SK-N-SH (cell line): ENCODE measurements around the gene VOPP1. TPM values are rescaled to one million over a fixed set of nuclear protein-coding genes. Genes with fewer than 3 reads are reported as not detected.

ENCODE experiments used
- CTCF ChIA-PET: fragments of 300-600, 350-600 bp; formaldehyde crosslinking; extraction: SDS; loops from one replicate; lab custom pipeline; 2021; lab: Yijun Ruan, JAX
- POLR2A ChIA-PET: fragments of 350-600 bp; sonication (Branson Sonifier 250); formaldehyde crosslinking; extraction: SDS; loops from one replicate; lab custom pipeline; 2020; ENCODE audit warnings: antibody characterized with exemption, inconsistent platforms; lab: Yijun Ruan, JAX
- DNase-seq: peaks from one replicate; pipeline ENCODE4 v3.0.0; 2012
- H2AFZ ChIP-seq: fragments of 200-600 bp; sonication (generic); 2 replicates; pipeline ENCODE4 v1.8.1; 2016; ENCODE audit warnings: antibody characterized with exemption, mild to moderate bottlenecking, low read depth
- H3F3A ChIP-seq: fragments of 200-600 bp; sonication (generic); replicated peaks from 2 replicates; pipeline ENCODE3; 2016; ENCODE audit warnings: antibody characterized with exemption, mild to moderate bottlenecking; ENCODE audit not compliant: insufficient read depth
- H3K27ac ChIP-seq, 2 experiments: fragments of 200-500 bp in 1 of 2; fragments of 200-600 bp in 1 of 2; sonication (Bioruptor generic) in 1 of 2; sonication (generic), shearing (Covaris generic) in 1 of 2; 2 replicates each; pipeline versions ENCODE4 v1.5.1 to v1.6.1; 2014 to 2016; ENCODE audit warnings: low read depth in 2 of 2, inconsistent platforms in 1 of 2, low read length in 1 of 2, mild to moderate bottlenecking in 1 of 2, mixed read lengths in 1 of 2
- H3K27me3 ChIP-seq: fragments of 200-600 bp; sonication (generic), shearing (Covaris generic); 2 replicates; pipeline ENCODE4 v1.6.1; 2016; ENCODE audit warnings: mixed run types; ENCODE audit not compliant: insufficient read depth
- H3K36me3 ChIP-seq, 2 experiments: fragments of 200-500 bp in 1 of 2; fragments of 200-600 bp in 1 of 2; sonication (Bioruptor generic) in 1 of 2; sonication (generic) in 1 of 2; replicated peaks in 1 of 2; 2 replicates each; pipeline versions ENCODE3 to v1.5.1; 2014 to 2016; ENCODE audit warnings: low read length in 1 of 2, mild to moderate bottlenecking in 1 of 2; ENCODE audit not compliant: insufficient read depth in 2 of 2, control insufficient read depth in 1 of 2
- H3K4me1 ChIP-seq, 2 experiments: fragments of 200-500 bp in 1 of 2; fragments of 200-600 bp in 1 of 2; sonication (Bioruptor generic) in 1 of 2; sonication (generic), shearing (Covaris generic) in 1 of 2; 2 replicates each; pipeline versions ENCODE4 v1.5.1 to v1.6.1; 2014 to 2016; ENCODE audit warnings: low read depth in 1 of 2, low read length in 1 of 2, mixed run types in 1 of 2; ENCODE audit not compliant: insufficient read depth in 2 of 2, control insufficient read depth in 1 of 2
- H3K4me2 ChIP-seq: fragments of 200-600 bp; sonication (generic), shearing (Covaris generic); 2 replicates; pipeline ENCODE4 v1.6.1; 2017; ENCODE audit warnings: mixed run types
- H3K4me3 ChIP-seq, 2 experiments: fragments of 200-500 bp in 1 of 2; fragments of 200-600 bp in 1 of 2; sonication (Bioruptor generic) in 1 of 2; sonication (generic), shearing (Covaris generic) in 1 of 2; 2 replicates each; pipeline versions ENCODE4 v1.5.1 to v1.8.1; 2014 to 2016; ENCODE audit warnings: low read depth in 2 of 2, inconsistent platforms in 1 of 2, low read length in 1 of 2, mild to moderate bottlenecking in 1 of 2, mixed read lengths in 1 of 2, moderate library complexity in 1 of 2
- H3K79me2 ChIP-seq: fragments of 200-600 bp; sonication (generic); 2 replicates; pipeline ENCODE4 v1.8.1; 2017; ENCODE audit warnings: mild to moderate bottlenecking; ENCODE audit not compliant: insufficient read depth
- H3K9ac ChIP-seq: fragments of 200-600 bp; sonication (generic); 2 replicates; pipeline ENCODE4 v1.6.1; 2017; ENCODE audit warnings: mixed run types
- H3K9me2 ChIP-seq: fragments of 200-600 bp; sonication (generic); 2 replicates; pipeline ENCODE4 v1.6.1; 2017; ENCODE audit warnings: mixed run types
- H3K9me3 ChIP-seq: fragments of 200-600 bp; sonication (generic); 2 replicates; pipeline ENCODE4 v1.6.1; 2017; ENCODE audit warnings: mixed run types, mild to moderate bottlenecking, moderate library complexity
- H4K20me1 ChIP-seq: fragments of 200-600 bp; sonication (generic); 2 replicates; pipeline ENCODE4 v1.6.1; 2017; ENCODE audit warnings: mild to moderate bottlenecking, mixed run types; ENCODE audit not compliant: insufficient read depth
- GATA2 ChIP-seq: sonication (generic); formaldehyde crosslinking; IDR thresholded peaks from 2 replicates; pipeline ENCODE4 v1.5.0; 2020; ENCODE audit warnings: mild to moderate bottlenecking, missing genetic modification reagents
- MEF2A ChIP-seq: IDR thresholded peaks from 2 replicates; pipeline ENCODE4 v1.4.0; 2012; ENCODE audit warnings: low read depth, borderline replicate concordance
- MXI1 ChIP-seq: IDR thresholded peaks from 2 replicates; pipeline ENCODE4 v1.6.1; 2012; ENCODE audit warnings: mild to moderate bottlenecking, low read depth, low read length, improper control_type of control experiment
- NRF1 ChIP-seq: IDR thresholded peaks from 2 replicates; pipeline ENCODE4 v1.6.1; 2012; ENCODE audit warnings: low read depth, mild to moderate bottlenecking, low read length
- RAD21 ChIP-seq: IDR thresholded peaks from 2 replicates; pipeline ENCODE4 v1.6.1; 2012; ENCODE audit warnings: mild to moderate bottlenecking, low read length
- RFX5 ChIP-seq: IDR thresholded peaks from 2 replicates; pipeline ENCODE4 v1.6.1; 2012; ENCODE audit warnings: mild to moderate bottlenecking, improper control_type of control experiment, low read length
- SMC3 ChIP-seq: IDR thresholded peaks from 2 replicates; pipeline ENCODE4 v1.6.1; 2012; ENCODE audit warnings: low read depth, low read length, improper control_type of control experiment
- TAF1 ChIP-seq: IDR thresholded peaks from 2 replicates; pipeline ENCODE4 v1.6.1; 2012; ENCODE audit warnings: low read depth, mild to moderate bottlenecking, low read length, moderate library complexity, borderline replicate concordance
- TEAD4 ChIP-seq: IDR thresholded peaks from 2 replicates; pipeline ENCODE4 v1.4.0; 2012; ENCODE audit warnings: mild to moderate bottlenecking, borderline replicate concordance; ENCODE audit not compliant: insufficient read depth
- whole genome bisulfite sequencing: methylation state at CpG from one replicate; pipeline ENCODE4 v1.1.6; 2017; ENCODE audit warnings: low lambda C conversion rate; 5-methylcytosine and 5-hydroxymethylcytosine counted together
- polyA plus RNA-seq, 3 experiments: library from polyadenylated mRNA; depleted of rRNA; stranded (reverse); fragments of >200 nt; gene quantifications; 2 replicates each; pipeline ENCODE4 v1.2.3, GENCODE V29; 2012
- TF ChIP-seq, protein P1 (sequence below): fragments of 200-600 bp; sonication (generic); IDR thresholded peaks from 2 replicates; pipeline ENCODE4 v1.6.1; 2017; ENCODE audit warnings: antibody characterized with exemption, mild to moderate bottlenecking, moderate library complexity
- TF ChIP-seq, protein P2 (sequence below): IDR thresholded peaks from 2 replicates; pipeline ENCODE4 v1.6.1; 2012; ENCODE audit warnings: mild to moderate bottlenecking, low read depth, low read length, moderate library complexity
- TF ChIP-seq, protein P3 (sequence below): fragments of 150-350 bp; IDR thresholded peaks from 2 replicates; pipeline ENCODE4 v1.6.1; 2016; ENCODE audit warnings: mild to moderate bottlenecking, low read depth, low read length
- TF ChIP-seq, protein P4 (sequence below): IDR thresholded peaks from 2 replicates; pipeline ENCODE4 v1.4.0; 2012; ENCODE audit warnings: low read depth, borderline replicate concordance
- TF ChIP-seq, protein P5 (sequence below): IDR thresholded peaks from 2 replicates; pipeline ENCODE4 v1.4.0; 2012; ENCODE audit warnings: low read depth, borderline replicate concordance

Gene VOPP1
- polyA plus RNA-seq, 1 of the 3 experiments (the other 2 are of a cell fraction), result 69.5 TPM

DNA sequence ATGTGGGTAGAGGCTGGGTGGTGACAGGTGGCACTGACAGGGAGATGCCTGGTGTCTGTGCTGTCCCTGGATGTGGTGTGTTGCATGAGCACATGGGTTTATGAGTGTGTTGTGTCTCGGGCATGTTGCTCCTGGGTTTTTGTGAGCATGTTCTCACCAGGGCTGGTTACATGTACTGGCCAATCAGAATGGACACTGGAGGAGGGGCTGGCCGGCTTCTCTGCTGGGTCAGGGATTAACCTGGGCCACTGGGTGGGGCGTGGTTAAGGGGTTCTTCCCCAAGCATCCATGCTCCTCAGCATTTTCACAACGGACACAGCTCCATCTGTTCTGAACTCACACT is 20.8 kb upstream of the VOPP1 start:
- no peaks in the 10 kb centered on the region for H3K36me3 ChIP-seq
- H3K79me2 ChIP-seq, result no peaks in the 10 kb centered on the region
- peaks cover 7% of the 10 kb centered on the region; the same call in 1 of the 2 replicates for H3K27me3 ChIP-seq
- no peaks in the 10 kb centered on the region for H3F3A ChIP-seq
- no peak for TF ChIP-seq RFX5
- TF ChIP-seq TAF1, result no peak
- TF ChIP-seq NRF1, result no peak
- TF ChIP-seq, protein P1, sequence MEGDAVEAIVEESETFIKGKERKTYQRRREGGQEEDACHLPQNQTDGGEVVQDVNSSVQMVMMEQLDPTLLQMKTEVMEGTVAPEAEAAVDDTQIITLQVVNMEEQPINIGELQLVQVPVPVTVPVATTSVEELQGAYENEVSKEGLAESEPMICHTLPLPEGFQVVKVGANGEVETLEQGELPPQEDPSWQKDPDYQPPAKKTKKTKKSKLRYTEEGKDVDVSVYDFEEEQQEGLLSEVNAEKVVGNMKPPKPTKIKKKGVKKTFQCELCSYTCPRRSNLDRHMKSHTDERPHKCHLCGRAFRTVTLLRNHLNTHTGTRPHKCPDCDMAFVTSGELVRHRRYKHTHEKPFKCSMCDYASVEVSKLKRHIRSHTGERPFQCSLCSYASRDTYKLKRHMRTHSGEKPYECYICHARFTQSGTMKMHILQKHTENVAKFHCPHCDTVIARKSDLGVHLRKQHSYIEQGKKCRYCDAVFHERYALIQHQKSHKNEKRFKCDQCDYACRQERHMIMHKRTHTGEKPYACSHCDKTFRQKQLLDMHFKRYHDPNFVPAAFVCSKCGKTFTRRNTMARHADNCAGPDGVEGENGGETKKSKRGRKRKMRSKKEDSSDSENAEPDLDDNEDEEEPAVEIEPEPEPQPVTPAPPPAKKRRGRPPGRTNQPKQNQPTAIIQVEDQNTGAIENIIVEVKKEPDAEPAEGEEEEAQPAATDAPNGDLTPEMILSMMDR, result no peak
- TF ChIP-seq, protein P2, sequence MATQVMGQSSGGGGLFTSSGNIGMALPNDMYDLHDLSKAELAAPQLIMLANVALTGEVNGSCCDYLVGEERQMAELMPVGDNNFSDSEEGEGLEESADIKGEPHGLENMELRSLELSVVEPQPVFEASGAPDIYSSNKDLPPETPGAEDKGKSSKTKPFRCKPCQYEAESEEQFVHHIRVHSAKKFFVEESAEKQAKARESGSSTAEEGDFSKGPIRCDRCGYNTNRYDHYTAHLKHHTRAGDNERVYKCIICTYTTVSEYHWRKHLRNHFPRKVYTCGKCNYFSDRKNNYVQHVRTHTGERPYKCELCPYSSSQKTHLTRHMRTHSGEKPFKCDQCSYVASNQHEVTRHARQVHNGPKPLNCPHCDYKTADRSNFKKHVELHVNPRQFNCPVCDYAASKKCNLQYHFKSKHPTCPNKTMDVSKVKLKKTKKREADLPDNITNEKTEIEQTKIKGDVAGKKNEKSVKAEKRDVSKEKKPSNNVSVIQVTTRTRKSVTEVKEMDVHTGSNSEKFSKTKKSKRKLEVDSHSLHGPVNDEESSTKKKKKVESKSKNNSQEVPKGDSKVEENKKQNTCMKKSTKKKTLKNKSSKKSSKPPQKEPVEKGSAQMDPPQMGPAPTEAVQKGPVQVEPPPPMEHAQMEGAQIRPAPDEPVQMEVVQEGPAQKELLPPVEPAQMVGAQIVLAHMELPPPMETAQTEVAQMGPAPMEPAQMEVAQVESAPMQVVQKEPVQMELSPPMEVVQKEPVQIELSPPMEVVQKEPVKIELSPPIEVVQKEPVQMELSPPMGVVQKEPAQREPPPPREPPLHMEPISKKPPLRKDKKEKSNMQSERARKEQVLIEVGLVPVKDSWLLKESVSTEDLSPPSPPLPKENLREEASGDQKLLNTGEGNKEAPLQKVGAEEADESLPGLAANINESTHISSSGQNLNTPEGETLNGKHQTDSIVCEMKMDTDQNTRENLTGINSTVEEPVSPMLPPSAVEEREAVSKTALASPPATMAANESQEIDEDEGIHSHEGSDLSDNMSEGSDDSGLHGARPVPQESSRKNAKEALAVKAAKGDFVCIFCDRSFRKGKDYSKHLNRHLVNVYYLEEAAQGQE, result no peak
- no peak for TF ChIP-seq MEF2A
- no peak for TF ChIP-seq MXI1
- no peak for TF ChIP-seq SMC3
- TF ChIP-seq GATA2 (CRISPR knock-in tag), result no peak
- TF ChIP-seq, protein P3, sequence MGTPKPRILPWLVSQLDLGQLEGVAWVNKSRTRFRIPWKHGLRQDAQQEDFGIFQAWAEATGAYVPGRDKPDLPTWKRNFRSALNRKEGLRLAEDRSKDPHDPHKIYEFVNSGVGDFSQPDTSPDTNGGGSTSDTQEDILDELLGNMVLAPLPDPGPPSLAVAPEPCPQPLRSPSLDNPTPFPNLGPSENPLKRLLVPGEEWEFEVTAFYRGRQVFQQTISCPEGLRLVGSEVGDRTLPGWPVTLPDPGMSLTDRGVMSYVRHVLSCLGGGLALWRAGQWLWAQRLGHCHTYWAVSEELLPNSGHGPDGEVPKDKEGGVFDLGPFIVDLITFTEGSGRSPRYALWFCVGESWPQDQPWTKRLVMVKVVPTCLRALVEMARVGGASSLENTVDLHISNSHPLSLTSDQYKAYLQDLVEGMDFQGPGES, result no peak
- no peak for TF ChIP-seq TEAD4
- TF ChIP-seq, protein P4, sequence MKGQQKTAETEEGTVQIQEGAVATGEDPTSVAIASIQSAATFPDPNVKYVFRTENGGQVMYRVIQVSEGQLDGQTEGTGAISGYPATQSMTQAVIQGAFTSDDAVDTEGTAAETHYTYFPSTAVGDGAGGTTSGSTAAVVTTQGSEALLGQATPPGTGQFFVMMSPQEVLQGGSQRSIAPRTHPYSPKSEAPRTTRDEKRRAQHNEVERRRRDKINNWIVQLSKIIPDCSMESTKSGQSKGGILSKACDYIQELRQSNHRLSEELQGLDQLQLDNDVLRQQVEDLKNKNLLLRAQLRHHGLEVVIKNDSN, result no peak
- TF ChIP-seq RAD21, result no peak
- TF ChIP-seq, protein P5, sequence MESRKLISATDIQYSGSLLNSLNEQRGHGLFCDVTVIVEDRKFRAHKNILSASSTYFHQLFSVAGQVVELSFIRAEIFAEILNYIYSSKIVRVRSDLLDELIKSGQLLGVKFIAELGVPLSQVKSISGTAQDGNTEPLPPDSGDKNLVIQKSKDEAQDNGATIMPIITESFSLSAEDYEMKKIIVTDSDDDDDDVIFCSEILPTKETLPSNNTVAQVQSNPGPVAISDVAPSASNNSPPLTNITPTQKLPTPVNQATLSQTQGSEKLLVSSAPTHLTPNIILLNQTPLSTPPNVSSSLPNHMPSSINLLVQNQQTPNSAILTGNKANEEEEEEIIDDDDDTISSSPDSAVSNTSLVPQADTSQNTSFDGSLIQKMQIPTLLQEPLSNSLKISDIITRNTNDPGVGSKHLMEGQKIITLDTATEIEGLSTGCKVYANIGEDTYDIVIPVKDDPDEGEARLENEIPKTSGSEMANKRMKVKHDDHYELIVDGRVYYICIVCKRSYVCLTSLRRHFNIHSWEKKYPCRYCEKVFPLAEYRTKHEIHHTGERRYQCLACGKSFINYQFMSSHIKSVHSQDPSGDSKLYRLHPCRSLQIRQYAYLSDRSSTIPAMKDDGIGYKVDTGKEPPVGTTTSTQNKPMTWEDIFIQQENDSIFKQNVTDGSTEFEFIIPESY, result no peak
- TF ChIP-seq, all 33 proteins: peak for 0
- Histone ChIP-seq H3K9me2 (no peaks in the 10 kb centered on the region), H3K4me3 (no peak overlapping the region), H4K20me1 (no peaks in the 10 kb centered on the region), H3K9ac (no peak overlapping the region), H3K27ac (no peak overlapping the region), H3K4me2 (no peak overlapping the region), H3K9me3 (no peaks in the 10 kb centered on the region), H3K4me1 (no peaks in the 10 kb centered on the region; a peak in 1 of 4 replicates), H2AFZ (no peak overlapping the region)
- DNase-seq, result no peak
- POLR2A ChIA-PET, result interaction anchor here (0.8 kb wide), 1 partner anchor 227 kb away, joined by 4 read pairs; no protein-coding TSS in a partner anchor
- CTCF ChIA-PET, result interaction anchor here (0.6 to 3.2 kb wide), 42 partner anchors 10 to 481 kb away, joined by 3 to 35 read pairs (median 4); partner anchors contain the start of genes NIPSNAP2 and VOPP1
- WGBS, result 25% methylated on average over 4 of the region's 4 CpGs
